Activated CD4-positive, alpha-beta T cell treated with anti-CD3 and anti-CD28 coated beads, Interleukin-2, amount 10 ng/mL, durations not matched to agents 7 days and 5 days (primary cell): Measurements from ENCODE around the gene BSND. TPM values are rescaled to one million over a fixed set of nuclear protein-coding genes. Genes with fewer than 3 reads are reported as not detected.
"Not testable (repeated sequence)": the region's sequence is repeated elsewhere in the genome, so short reads cannot be mapped to it uniquely, and the experiment has no call there.

ENCODE experiments used
- CTCF ChIA-PET: fragments of 350-600 bp; sonication (Branson Sonifier 250); formaldehyde crosslinking; loops from one replicate; lab custom pipeline; 2021; ENCODE audit warnings: antibody characterized with exemption; lab: Charles Lee
- POLR2A ChIA-PET: fragments of 350-600 bp; sonication (Branson Sonifier 250); formaldehyde crosslinking; loops from one replicate; lab custom pipeline; 2021; ENCODE audit warnings: antibody characterized with exemption; lab: Charles Lee
- DNase-seq: peaks from one replicate; pipeline ENCODE4 v3.0.0-alpha.2; 2020
- H3K27ac Mint-ChIP-seq: one replicate; pipeline ENCODE4 v1.8.0; 2021; ENCODE audit warnings: mild to moderate bottlenecking, moderate library complexity, mixed read lengths
- H3K27me3 Mint-ChIP-seq: one replicate; pipeline ENCODE4 v1.8.0; 2021; ENCODE audit warnings: mixed read lengths
- H3K36me3 Mint-ChIP-seq: one replicate; pipeline ENCODE4 v1.8.0; 2021; ENCODE audit warnings: low read depth, mixed read lengths
- H3K4me1 Mint-ChIP-seq: one replicate; pipeline ENCODE4 v1.8.0; 2021; ENCODE audit warnings: mixed read lengths
- H3K4me3 Mint-ChIP-seq: one replicate; pipeline ENCODE4 v1.8.0; 2021; ENCODE audit warnings: mild to moderate bottlenecking, moderate library complexity, mixed read lengths
- H3K9me3 Mint-ChIP-seq: one replicate; pipeline ENCODE4 v1.8.0; 2021; ENCODE audit warnings: mixed read lengths
- total RNA-seq, 2 experiments: library from RNA; stranded (reverse); gene quantifications; one replicate each; pipeline ENCODE4 v1.2.3, GENCODE V29; 2021

BSND gene
- under 1 TPM in 1 of 2 experiments, not detected in 1; 0.05 TPM for total RNA-seq

GRCh38 chr1:54998677-54999076 is at the start of gene BSND:
BSND (plus strand) TSS chr1:54998933; CDS start chr1:54999187, 254 bp downstream.
- no peaks in the 10 kb centered on the region for H3K9me3 Mint-ChIP-seq
- POLR2A ChIA-PET = no interaction called here
- H3K4me3 Mint-ChIP-seq = no peak within 1 kb of the TSS
- H3K27me3 Mint-ChIP-seq = peaks cover 35% of the 10 kb centered on the region
- CTCF ChIA-PET = interaction anchor here (0.6 to 4.9 kb wide), 4 partner anchors 12 to 208 kb away, joined by 3 to 94 read pairs (median 12); no protein-coding TSS in a partner anchor
- peaks cover 28% of the 10 kb centered on the region for H3K4me1 Mint-ChIP-seq
- H3K36me3 Mint-ChIP-seq = no peaks in the 10 kb centered on the region
- no peak within 1 kb of the TSS for H3K27ac Mint-ChIP-seq
- no peak for DNase-seq

GRCh38 chr1:54949053-54949452 is 49.7 kb upstream of the BSND start:
- no peaks in the 10 kb centered on the region for H3K9me3 Mint-ChIP-seq
- H3K27ac Mint-ChIP-seq = no peak overlapping the region
- H3K27me3 Mint-ChIP-seq = peaks cover 5% of the 10 kb centered on the region
- no peak for DNase-seq
- no peak overlapping the region for H3K4me3 Mint-ChIP-seq
- H3K36me3 Mint-ChIP-seq = no peaks in the 10 kb centered on the region
- ChIA-PET POLR2A (no interaction called here), CTCF (interaction anchor here (2.6 to 9.2 kb wide), 3 partner anchors 41 to 73 kb away, joined by 14 to 94 read pairs (median 15); partner anchors contain the start of gene BSND)
- H3K4me1 Mint-ChIP-seq = peaks cover 26% of the 10 kb centered on the region

GRCh38 chr1:54950006-54950368 is 48.7 kb upstream of the BSND start:
- H3K9me3 Mint-ChIP-seq = no peaks in the 10 kb centered on the region
- H3K36me3 Mint-ChIP-seq = no peaks in the 10 kb centered on the region
- no peak overlapping the region for H3K27ac Mint-ChIP-seq
- ChIA-PET CTCF (interaction anchor here (0.7 to 9.2 kb wide), 13 partner anchors 9 to 91 kb away, joined by 3 to 94 read pairs (median 4); partner anchors contain the start of gene BSND), POLR2A (no interaction called here)
- no peak overlapping the region for H3K4me3 Mint-ChIP-seq
- H3K4me1 Mint-ChIP-seq = peaks cover 24% of the 10 kb centered on the region
- H3K27me3 Mint-ChIP-seq = peaks cover 6% of the 10 kb centered on the region
- DNase-seq = no peak

GRCh38 chr1:54950369-54951163 is 48.2 kb upstream of the BSND start:
- H3K9me3 Mint-ChIP-seq = no peaks in the 10 kb centered on the region
- peaks cover 18% of the 10 kb centered on the region for H3K4me1 Mint-ChIP-seq
- H3K36me3 Mint-ChIP-seq = no peaks in the 10 kb centered on the region
- H3K27ac Mint-ChIP-seq = peak overlapping the region; percentile 68
- H3K4me3 Mint-ChIP-seq = no peak overlapping the region
- POLR2A ChIA-PET = no interaction called here
- CTCF ChIA-PET = interaction anchor here (0.6 to 9.2 kb wide), 15 partner anchors 10 to 570 kb away, joined by 3 to 94 read pairs (median 4); partner anchors contain the start of gene BSND
- peak; percentile 60 for DNase-seq
- H3K27me3 Mint-ChIP-seq = peaks cover 6% of the 10 kb centered on the region

GRCh38 chr1:54951810-54952226 is 46.9 kb upstream of the BSND start:
- no peak for DNase-seq
- H3K4me3 Mint-ChIP-seq = no peak overlapping the region
- ChIA-PET CTCF (interaction anchor here (0.6 to 9.2 kb wide), 2 partner anchors 45 to 65 kb away, joined by 4 to 94 read pairs; partner anchors contain the start of genes BSND and DHCR24), POLR2A (no interaction called here)
- H3K27me3 Mint-ChIP-seq = peaks cover 7% of the 10 kb centered on the region
- peaks cover 14% of the 10 kb centered on the region for H3K4me1 Mint-ChIP-seq
- no peaks in the 10 kb centered on the region for H3K9me3 Mint-ChIP-seq
- no peaks in the 10 kb centered on the region for H3K36me3 Mint-ChIP-seq
- no peak overlapping the region for H3K27ac Mint-ChIP-seq

GRCh38 chr1:54952950-54953718 is 45.6 kb upstream of the BSND start:
- H3K36me3 Mint-ChIP-seq = no peaks in the 10 kb centered on the region
- H3K4me3 Mint-ChIP-seq = no peak overlapping the region
- ChIA-PET POLR2A (no interaction called here), CTCF (interaction anchor here (0.8 to 1.3 kb wide), 3 partner anchors 8 to 25 kb away, joined by 3 to 4 read pairs (median 3); no protein-coding TSS in a partner anchor)
- H3K4me1 Mint-ChIP-seq = peaks cover 14% of the 10 kb centered on the region
- no peak overlapping the region for H3K27ac Mint-ChIP-seq
- H3K27me3 Mint-ChIP-seq = peaks cover 13% of the 10 kb centered on the region
- DNase-seq = no peak
- H3K9me3 Mint-ChIP-seq = peaks cover 7% of the 10 kb centered on the region

- peaks cover 17% of the 10 kb centered on the region for H3K27me3 Mint-ChIP-seq
- POLR2A ChIA-PET = no interaction called here
- CTCF ChIA-PET = interaction anchor here (0.8 to 1.3 kb wide), 3 partner anchors 9 to 25 kb away, joined by 3 to 4 read pairs (median 3); no protein-coding TSS in a partner anchor
- H3K9me3 Mint-ChIP-seq = peaks cover 12% of the 10 kb centered on the region
- H3K36me3 Mint-ChIP-seq = no peaks in the 10 kb centered on the region
- no peak for DNase-seq
- H3K27ac Mint-ChIP-seq = no peak overlapping the region
- no peak overlapping the region for H3K4me3 Mint-ChIP-seq
- H3K4me1 Mint-ChIP-seq = peaks cover 14% of the 10 kb centered on the region
Measured at GRCh38 chr1:54953846-54954245, 44.9 kb upstream of the BSND start.

- no peak overlapping the region for H3K27ac Mint-ChIP-seq
- H3K4me1 Mint-ChIP-seq = peaks cover 5% of the 10 kb centered on the region
- peaks cover 17% of the 10 kb centered on the region for H3K27me3 Mint-ChIP-seq
- H3K36me3 Mint-ChIP-seq = no peaks in the 10 kb centered on the region
- peaks cover 12% of the 10 kb centered on the region for H3K9me3 Mint-ChIP-seq
- CTCF ChIA-PET = no interaction called here
- DNase-seq = no peak
- no peak overlapping the region for H3K4me3 Mint-ChIP-seq
- POLR2A ChIA-PET = no interaction called here
Measured at GRCh38 chr1:54955359-54955758, 43.4 kb upstream of the BSND start.

- no peak overlapping the region for H3K4me3 Mint-ChIP-seq
- DNase-seq = no peak
- H3K27me3 Mint-ChIP-seq = peaks cover 17% of the 10 kb centered on the region
- no peaks in the 10 kb centered on the region for H3K4me1 Mint-ChIP-seq
- no peaks in the 10 kb centered on the region for H3K36me3 Mint-ChIP-seq
- no peak overlapping the region for H3K27ac Mint-ChIP-seq
- peaks cover 12% of the 10 kb centered on the region for H3K9me3 Mint-ChIP-seq
- POLR2A ChIA-PET = no interaction called here
- CTCF ChIA-PET = interaction anchor here (0.9 kb wide), 1 partner anchor 40 kb away, joined by 5 read pairs; no protein-coding TSS in a partner anchor
Measured at GRCh38 chr1:54956726-54957125, 42.0 kb upstream of the BSND start.

GRCh38 chr1:54959241-54959640 is 39.5 kb upstream of the BSND start:
- POLR2A ChIA-PET = no interaction called here
- Mint-ChIP-seq H3K9me3 (peaks cover 12% of the 10 kb centered on the region), H3K27ac (no peak overlapping the region), H3K36me3 (no peaks in the 10 kb centered on the region), H3K4me3 (no peak overlapping the region), H3K4me1 (no peaks in the 10 kb centered on the region), H3K27me3 (peaks cover 19% of the 10 kb centered on the region)
- CTCF ChIA-PET = interaction anchor here (0.6 to 0.7 kb wide), 2 partner anchors 12 to 54 kb away, joined by 3 read pairs; no protein-coding TSS in a partner anchor
- no peak for DNase-seq

- peaks cover 7% of the 10 kb centered on the region for H3K9me3 Mint-ChIP-seq
- DNase-seq = no peak
- no peaks in the 10 kb centered on the region for H3K36me3 Mint-ChIP-seq
- no peak overlapping the region for H3K27ac Mint-ChIP-seq
- H3K4me1 Mint-ChIP-seq = peaks cover 9% of the 10 kb centered on the region
- peaks cover 7% of the 10 kb centered on the region for H3K27me3 Mint-ChIP-seq
- no peak overlapping the region for H3K4me3 Mint-ChIP-seq
- CTCF ChIA-PET = interaction anchor here (0.7 to 2.1 kb wide), 3 partner anchors 12 to 110 kb away, joined by 3 to 7 read pairs (median 4); no protein-coding TSS in a partner anchor
- POLR2A ChIA-PET = no interaction called here
Measured at GRCh38 chr1:54962612-54963395, 35.9 kb upstream of the BSND start.

- H3K27ac Mint-ChIP-seq, H3K4me3 Mint-ChIP-seq, DNase-seq, H3K9me3 Mint-ChIP-seq, H3K4me1 Mint-ChIP-seq, H3K36me3 Mint-ChIP-seq, H3K27me3 Mint-ChIP-seq, POLR2A ChIA-PET: not testable (repeated sequence)
- CTCF ChIA-PET = interaction anchor here (2.1 kb wide), 1 partner anchor 18 kb away, joined by 7 read pairs; no protein-coding TSS in a partner anchor
Measured at GRCh38 chr1:54963829-54964228, 34.9 kb upstream of the BSND start.
